NCI-H748 (cell line): ENCODE data around the gene RBMY1D.
"Not testable (repeated sequence)": the region's sequence is repeated elsewhere in the genome, so short reads cannot be mapped to it uniquely, and the experiment has no call there.

Source experiments
- DNase-seq: peaks from one replicate; lab custom pipeline; 2025; ENCODE audit not compliant: unreplicated experiment; lab: John Stamatoyannopoulos, UW

The RBMY1D gene

DNA sequence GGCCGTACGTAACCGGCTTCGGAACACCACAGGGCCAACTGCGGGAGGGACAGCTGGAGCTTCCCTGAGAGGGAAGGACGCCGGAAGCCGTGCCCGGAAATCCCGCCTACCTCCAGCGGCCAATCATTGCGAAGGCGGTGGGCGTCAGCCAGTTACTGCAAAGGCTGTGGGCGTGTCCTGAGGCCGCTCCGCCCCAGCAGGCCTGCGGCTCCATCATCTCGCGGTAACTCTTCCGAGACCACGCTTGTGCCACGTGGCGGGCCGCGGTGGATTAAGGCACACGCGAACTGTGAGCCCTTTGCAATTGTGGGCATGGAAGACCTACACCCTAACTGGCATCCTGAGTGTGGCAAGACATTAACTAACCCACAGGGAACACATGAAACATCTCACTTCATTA lies at the start of gene RBMY1D:
TSS of gene RBMY1D (minus strand) at position 101 of the 400 bp plus-strand sequence. CDS start 2,013 bp downstream, outside the sequence.
- DNase-seq: not testable (repeated sequence)

DNA sequence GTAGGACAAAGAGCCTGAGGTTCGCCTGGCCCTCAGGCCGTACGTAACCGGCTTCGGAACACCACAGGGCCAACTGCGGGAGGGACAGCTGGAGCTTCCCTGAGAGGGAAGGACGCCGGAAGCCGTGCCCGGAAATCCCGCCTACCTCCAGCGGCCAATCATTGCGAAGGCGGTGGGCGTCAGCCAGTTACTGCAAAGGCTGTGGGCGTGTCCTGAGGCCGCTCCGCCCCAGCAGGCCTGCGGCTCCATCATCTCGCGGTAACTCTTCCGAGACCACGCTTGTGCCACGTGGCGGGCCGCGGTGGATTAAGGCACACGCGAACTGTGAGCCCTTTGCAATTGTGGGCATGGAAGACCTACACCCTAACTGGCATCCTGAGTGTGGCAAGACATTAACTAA lies 23.6 kb upstream of the RBMY1D start, which contains the start of gene RBMY1E:
TSS of gene RBMY1E (minus strand) at position 101 of the 400 bp plus-strand sequence. CDS start 1,978 bp downstream, outside the sequence.
- not testable (repeated sequence) for DNase-seq

DNA sequence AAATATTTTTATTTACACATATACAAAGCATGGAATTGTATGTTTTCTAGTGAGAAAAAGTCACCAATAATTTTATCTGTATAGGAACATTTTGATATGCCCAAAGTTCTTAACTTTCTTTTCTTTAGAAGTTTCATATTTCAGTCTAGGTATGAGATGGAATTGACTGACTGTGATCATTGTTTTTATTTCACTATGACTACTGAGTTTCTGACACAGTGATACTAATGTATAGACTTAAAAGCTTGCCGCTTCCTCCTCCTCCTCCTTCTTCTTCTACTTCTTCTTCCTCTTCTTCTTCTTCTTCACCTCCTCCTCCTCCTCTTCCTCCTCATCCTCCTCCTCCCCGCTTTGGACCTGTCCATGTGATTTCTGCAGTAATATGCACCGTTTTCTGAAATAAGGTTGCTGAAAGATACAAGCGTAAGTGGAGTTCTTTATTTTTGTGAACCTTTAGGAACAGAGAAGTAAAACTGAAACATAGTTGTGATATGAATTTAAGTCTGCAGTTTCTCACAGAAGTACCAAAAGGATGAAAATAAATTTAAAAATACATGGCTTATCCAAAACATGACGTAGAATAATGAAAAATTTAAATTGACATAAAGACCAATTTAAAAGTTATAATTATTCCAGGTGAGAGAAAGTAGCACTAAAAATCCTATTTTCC lies 24.8 kb downstream of the RBMY1D start:
- not testable (repeated sequence) for DNase-seq

DNA sequence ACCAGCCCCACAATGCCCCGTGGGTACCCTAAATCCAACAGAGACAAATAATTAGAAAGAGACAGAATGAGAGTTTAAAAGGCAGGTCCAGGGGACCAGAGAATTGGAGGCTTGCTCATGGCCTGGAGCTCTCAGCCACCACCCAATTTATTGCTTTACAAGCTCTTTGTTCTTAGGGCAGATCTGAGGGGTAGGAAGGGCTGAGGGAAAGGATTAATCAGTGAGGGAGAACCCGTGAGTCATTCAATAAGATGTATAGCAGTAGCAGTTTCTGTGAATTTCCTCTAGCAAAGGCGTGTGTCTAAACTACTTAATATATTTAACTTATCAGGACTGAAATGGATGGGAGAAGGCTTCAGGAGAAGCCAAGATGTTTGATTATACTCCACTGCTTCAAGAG lies 48.8 kb downstream of the RBMY1D start:
- no peak for DNase-seq

DNA sequence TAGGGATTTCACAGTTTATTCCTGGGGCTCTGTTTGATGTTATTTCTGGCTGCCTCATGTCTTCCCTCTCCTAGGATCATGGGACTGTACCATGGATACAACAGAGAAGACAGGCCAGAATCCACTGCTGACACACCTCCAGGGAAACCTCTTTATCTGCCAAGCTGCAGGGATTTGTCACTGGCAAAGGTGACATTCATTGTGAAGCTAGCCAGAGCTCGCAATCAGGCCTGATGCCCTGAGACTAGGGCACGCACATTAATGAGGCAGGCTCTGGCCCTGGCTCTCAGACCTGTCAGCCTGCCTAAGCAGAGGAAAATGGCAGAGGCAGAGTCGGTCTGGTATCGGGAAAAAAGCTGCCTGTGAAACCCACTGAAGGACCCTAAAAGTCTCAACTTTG lies 52.2 kb downstream of the RBMY1D start:
- no peak for DNase-seq

DNA sequence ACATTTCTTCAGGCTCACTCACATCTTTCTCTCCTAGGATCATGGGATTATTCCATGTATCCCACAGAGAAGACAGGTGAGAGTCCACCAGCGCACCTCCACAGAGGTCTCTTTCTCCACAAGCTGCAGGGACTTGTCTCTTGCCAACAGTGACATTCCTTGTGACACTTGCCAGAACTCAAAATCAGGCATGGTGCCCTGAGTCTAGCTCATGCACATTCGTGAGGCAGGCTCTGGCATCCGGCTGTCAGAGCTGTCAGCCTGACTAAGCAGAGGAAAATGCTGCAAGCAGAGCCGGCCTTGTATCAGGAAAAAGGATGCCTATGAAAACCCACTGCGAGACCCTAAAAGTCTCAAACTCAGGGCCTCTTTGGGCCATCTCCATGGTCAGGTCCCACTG lies 54.8 kb downstream of the RBMY1D start:
- DNase-seq: no peak

DNA sequence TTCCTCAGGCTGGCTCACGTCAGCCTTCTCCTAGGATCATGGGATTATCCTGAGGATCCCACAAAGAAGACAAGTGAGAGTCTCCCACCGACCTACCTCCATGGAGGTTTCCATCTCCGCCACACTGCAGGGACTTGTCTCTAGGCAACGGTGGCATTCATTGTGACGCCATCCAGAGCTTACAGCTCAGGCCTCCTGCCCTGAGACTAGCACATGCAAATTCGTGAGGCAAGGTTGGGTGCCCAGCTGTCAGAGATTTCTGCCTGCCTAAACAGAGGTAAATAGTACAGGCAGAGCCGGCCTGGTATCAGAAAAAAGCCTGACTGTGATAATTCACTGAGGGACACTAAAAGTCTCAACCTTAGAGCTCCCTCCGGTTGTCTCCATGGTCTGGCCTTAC lies 58.0 kb downstream of the RBMY1D start:
- DNase-seq: no peak

DNA sequence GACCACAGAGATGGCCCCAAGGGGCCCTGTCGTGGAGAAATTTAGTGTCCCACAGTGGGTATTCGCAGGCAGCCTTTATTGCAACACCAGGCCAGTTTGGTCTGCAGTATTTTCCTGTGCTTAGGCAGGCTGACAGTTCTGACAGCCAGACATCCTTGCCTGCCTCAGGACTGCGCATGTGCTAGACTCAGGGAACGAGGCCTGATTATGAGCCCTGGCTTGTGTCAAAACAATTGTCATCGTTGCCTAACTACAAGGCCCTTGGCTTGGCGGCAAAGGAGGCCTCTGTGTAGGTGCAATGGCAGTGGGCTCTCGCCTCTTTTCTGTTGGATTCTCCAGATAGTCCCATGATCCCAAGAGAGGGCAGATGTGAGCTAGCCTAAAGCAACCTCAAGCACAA lies 59.3 kb downstream of the RBMY1D start:
- no peak for DNase-seq
